Lung (tissue), 12 donors: ENCODE data around the gene CRTC3. TPM values are rescaled to one million over a fixed set of nuclear protein-coding genes. Genes with fewer than 3 reads are reported as not detected.

ENCODE experiments used
- ATAC-seq: fragments of 200-7000 bp; cut with Tn5 transposase; one replicate; pipeline ENCODE4 v1.9.1; 2020; ENCODE audit warnings: moderate number of reproducible peaks; ENCODE audit not compliant: insufficient read depth, low FRiP score
- DNase-seq, 3 donors: peaks; one replicate each; pipeline ENCODE4 v3.0.0-alpha.2; 2013 to 2017
- H3K27ac ChIP-seq, 2 donors: one replicate each; pipeline ENCODE4 v1.5.1; 2013; ENCODE audit warnings: mild to moderate bottlenecking in 2 of 2, moderate library complexity in 2 of 2, control low read depth in 1 of 2, inconsistent platforms in 1 of 2, low read depth in 1 of 2, low read length in 1 of 2
- H3K27me3 ChIP-seq, 3 donors: one replicate each; pipeline ENCODE4 v1.5.1; 2013; ENCODE audit warnings: low read length in 2 of 3; ENCODE audit not compliant: control insufficient read depth in 3 of 3, insufficient read depth in 3 of 3
- H3K36me3 ChIP-seq, 4 donors: one replicate each; pipeline ENCODE4 v1.5.1; 2013; ENCODE audit warnings: low read length in 4 of 4, mild to moderate bottlenecking in 1 of 4, moderate library complexity in 1 of 4; ENCODE audit not compliant: control insufficient read depth in 4 of 4, insufficient read depth in 4 of 4
- H3K4me1 ChIP-seq, 5 donors: one replicate each; pipeline ENCODE4 v1.5.1; 2013; ENCODE audit warnings: low read length in 5 of 5, mild to moderate bottlenecking in 2 of 5, moderate library complexity in 1 of 5; ENCODE audit not compliant: control insufficient read depth in 5 of 5, insufficient read depth in 5 of 5
- H3K4me3 ChIP-seq: one replicate; pipeline ENCODE4 v1.5.1; 2013; ENCODE audit warnings: mild to moderate bottlenecking, control low read depth, moderate library complexity
- H3K9ac ChIP-seq, 2 donors: one replicate each; pipeline ENCODE4 v1.5.1; 2013; ENCODE audit warnings: low read length in 2 of 2, control low read depth in 1 of 2; ENCODE audit not compliant: insufficient read depth in 1 of 2
- H3K9me3 ChIP-seq, 4 donors: one replicate each; pipeline ENCODE4 v1.5.1; 2013; ENCODE audit warnings: low read length in 3 of 4, mild to moderate bottlenecking in 1 of 4, moderate library complexity in 1 of 4; ENCODE audit not compliant: control insufficient read depth in 4 of 4, insufficient read depth in 3 of 4
- CTCF ChIP-seq: IDR thresholded peaks from 2 replicates; pipeline ENCODE4 v1.5.1; 2012; ENCODE audit warnings: mild to moderate bottlenecking; ENCODE audit errors: control extremely low read depth, extremely low read depth
- WGBS, 2 donors: extraction: QIAGEN DNeasy Blood & Tissue Kit; methylation state at CpG; one replicate each; pipeline ENCODE4 v1.1.7; 2013; 5-methylcytosine and 5-hydroxymethylcytosine counted together
- polyA plus RNA-seq, 2 donors: library from polyadenylated mRNA; stranded (reverse); fragments of 200-250 nt; gene quantifications; one replicate each; pipeline ENCODE4 v1.2.1, GENCODE V29; 2013
- total RNA-seq, 2 donors: library from RNA; depleted of rRNA in 1 of 2; stranded (reverse); fragments of >200 nt in 1 of 2; gene quantifications; one replicate each; pipeline ENCODE4 v1.2.1, GENCODE V29; 2014 to 2021
- donor health status: control.
- donor health status: control.
- donor health status: Bipolar disorder and iron deficiency.
- donor health status: healthy.
- donor health status: DM: yes; HTN: yes; CAD: no.

The CRTC3 gene
- total and polyA plus RNA-seq, 4 donors: 12.0 to 47.9 (median 28.2) TPM

GRCh38 chr15:90642464-90643300 lies 113.0 kb downstream of the CRTC3 start:
- DNase-seq: no peak
- no peak for ATAC-seq
- Histone ChIP-seq H3K27ac (no peak overlapping the region), H3K27me3 (no peaks in the 10 kb centered on the region), H3K9me3 (no peaks in the 10 kb centered on the region), H3K9ac (no peak overlapping the region), H3K4me3 (no peak overlapping the region), H3K36me3 (peaks cover 23 to 38% (median 31%) of the 10 kb centered on the region in 4 donors), H3K4me1 (no peaks in the 10 kb centered on the region)
- WGBS, 2 donors: 86 to 91% methylated on average over 30 of the region's 30 CpGs
- TF ChIP-seq CTCF: no peak

- H3K4me3 ChIP-seq: no peak overlapping the region
- ATAC-seq (no peak), DNase-seq (no peak)
- no peaks in the 10 kb centered on the region for H3K27me3 ChIP-seq
- peaks cover 0 to 3% (median 0%) of the 10 kb centered on the region in 5 donors for H3K4me1 ChIP-seq
- H3K27ac ChIP-seq: no peak overlapping the region
- no peaks in the 10 kb centered on the region for H3K9me3 ChIP-seq
- no peak for TF ChIP-seq CTCF
- H3K36me3 ChIP-seq: peaks cover 23 to 36% (median 29%) of the 10 kb centered on the region in 4 donors
- no peak overlapping the region for H3K9ac ChIP-seq
- WGBS, 2 donors: 97% methylated on average over 7 of the region's 7 CpGs
These were observed 113.5 kb downstream of the CRTC3 start for GRCh38 chr15:90643301-90643632.

- H3K4me3 ChIP-seq: no peak overlapping the region
- no peak overlapping the region for H3K9ac ChIP-seq
- H3K4me1 ChIP-seq: peaks cover 0 to 9% (median 0%) of the 10 kb centered on the region in 5 donors
- no peak overlapping the region for H3K27ac ChIP-seq
- no peaks in the 10 kb centered on the region for H3K27me3 ChIP-seq
- H3K9me3 ChIP-seq: no peaks in the 10 kb centered on the region
- H3K36me3 ChIP-seq: peaks cover 21 to 32% (median 25%) of the 10 kb centered on the region in 4 donors
- ATAC-seq: no peak
- TF ChIP-seq CTCF: no peak
- 89 to 92% methylated on average over 8 of the region's 8 CpGs for WGBS, 2 donors
- DNase-seq: no peak
These were observed 114.8 kb downstream of the CRTC3 start for GRCh38 chr15:90644526-90644925.
